Keratinocyte (primary cell): ENCODE measurements around the gene SLC25A21.

Source experiments
- EZH2 ChIP-seq: IDR thresholded peaks from one replicate; pipeline ENCODE4 v1.6.1; 2012; ENCODE audit warnings: inconsistent platforms, mild to moderate bottlenecking, low read length, moderate library complexity
- TF ChIP-seq, protein P1 (sequence below), 3 experiments: IDR thresholded peaks in 1 of 3; conservative IDR thresholded peaks in 1 of 3; optimal IDR thresholded peaks in 1 of 3; 2 replicates in 2 of 3; 3 replicates in 1 of 3; pipeline versions ENCODE3 to v1.5.1; 2011; ENCODE audit warnings: low read length in 3 of 3, mild to moderate bottlenecking in 3 of 3, moderate library complexity in 2 of 3, control low read depth in 1 of 3, inconsistent platforms in 1 of 3; ENCODE audit not compliant: insufficient read depth in 2 of 3; ENCODE audit errors: extremely low read depth in 1 of 3

DNA sequence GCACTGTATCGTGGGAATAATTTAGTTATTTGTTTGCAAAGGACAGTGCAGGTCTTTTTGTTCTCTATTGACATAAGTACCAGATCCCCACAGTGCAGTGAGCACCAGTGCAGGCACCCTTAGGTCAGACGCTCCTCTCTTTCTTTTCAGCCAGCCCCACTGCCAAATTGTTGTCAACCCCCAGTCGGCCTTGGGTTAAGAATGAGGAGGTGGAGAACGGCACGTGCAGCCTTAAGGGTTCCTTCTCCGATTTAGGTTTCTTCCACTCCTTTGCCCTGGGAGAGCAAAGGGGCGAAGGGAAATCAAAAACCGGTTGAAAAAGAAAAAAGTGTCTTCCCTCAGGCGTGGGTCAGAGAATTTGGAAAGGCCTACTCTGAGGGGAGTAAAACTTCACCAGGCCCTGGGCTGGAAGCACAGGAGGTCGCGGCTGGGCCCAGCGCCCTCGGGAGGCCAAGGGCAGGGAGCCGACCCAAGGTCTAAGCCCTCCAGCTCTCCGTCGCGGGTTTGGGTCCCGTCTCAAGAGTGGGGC, 506.5 kb downstream of the SLC25A21 start:
- TF ChIP-seq EZH2, result no peak
- TF ChIP-seq, protein P1, sequence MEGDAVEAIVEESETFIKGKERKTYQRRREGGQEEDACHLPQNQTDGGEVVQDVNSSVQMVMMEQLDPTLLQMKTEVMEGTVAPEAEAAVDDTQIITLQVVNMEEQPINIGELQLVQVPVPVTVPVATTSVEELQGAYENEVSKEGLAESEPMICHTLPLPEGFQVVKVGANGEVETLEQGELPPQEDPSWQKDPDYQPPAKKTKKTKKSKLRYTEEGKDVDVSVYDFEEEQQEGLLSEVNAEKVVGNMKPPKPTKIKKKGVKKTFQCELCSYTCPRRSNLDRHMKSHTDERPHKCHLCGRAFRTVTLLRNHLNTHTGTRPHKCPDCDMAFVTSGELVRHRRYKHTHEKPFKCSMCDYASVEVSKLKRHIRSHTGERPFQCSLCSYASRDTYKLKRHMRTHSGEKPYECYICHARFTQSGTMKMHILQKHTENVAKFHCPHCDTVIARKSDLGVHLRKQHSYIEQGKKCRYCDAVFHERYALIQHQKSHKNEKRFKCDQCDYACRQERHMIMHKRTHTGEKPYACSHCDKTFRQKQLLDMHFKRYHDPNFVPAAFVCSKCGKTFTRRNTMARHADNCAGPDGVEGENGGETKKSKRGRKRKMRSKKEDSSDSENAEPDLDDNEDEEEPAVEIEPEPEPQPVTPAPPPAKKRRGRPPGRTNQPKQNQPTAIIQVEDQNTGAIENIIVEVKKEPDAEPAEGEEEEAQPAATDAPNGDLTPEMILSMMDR (optimal IDR thresholded peaks at IDR 0.05 in 1 of 3, IDR thresholded peaks at IDR 0.05 in 1 of 3, conservative IDR thresholded peaks at IDR 0.05 in 1 of 3; ENCODE audit: extremely low read depth in 1 of 3, insufficient read depth in 2 of 3, low read length in 3 of 3), result no peak
